ENCODE data around the gene HOXA3.

The HOXA3 gene

GRCh38 chr7:27154901-27155815, 2.8 kb upstream of the HOXA3 start:
- DNase-seq (ENCODE audit: low read depth), result no peak

- no peak for DNase-seq (ENCODE audit: low read depth)
These were observed 2.0 kb upstream of the HOXA3 start for GRCh38 chr7:27154369-27154768.

- DNase-seq (ENCODE audit: low read depth), result no peak
These were observed 1.1 kb upstream of the HOXA3 start for GRCh38 chr7:27153526-27153925.

GRCh38 chr7:27152816-27153442, 546 bp upstream of the HOXA3 start:
- DNase-seq (ENCODE audit: low read depth), result no peak

GRCh38 chr7:27151341-27151930, 947 bp downstream of the HOXA3 start:
- no peak for DNase-seq (ENCODE audit: low read depth)

GRCh38 chr7:27150568-27151340, 1.6 kb downstream of the HOXA3 start:
- peak; percentile 69 for DNase-seq (ENCODE audit: low read depth)

GRCh38 chr7:27149842-27150567, 2.4 kb downstream of the HOXA3 start:
- no peak for DNase-seq (ENCODE audit: low read depth)

DNA sequence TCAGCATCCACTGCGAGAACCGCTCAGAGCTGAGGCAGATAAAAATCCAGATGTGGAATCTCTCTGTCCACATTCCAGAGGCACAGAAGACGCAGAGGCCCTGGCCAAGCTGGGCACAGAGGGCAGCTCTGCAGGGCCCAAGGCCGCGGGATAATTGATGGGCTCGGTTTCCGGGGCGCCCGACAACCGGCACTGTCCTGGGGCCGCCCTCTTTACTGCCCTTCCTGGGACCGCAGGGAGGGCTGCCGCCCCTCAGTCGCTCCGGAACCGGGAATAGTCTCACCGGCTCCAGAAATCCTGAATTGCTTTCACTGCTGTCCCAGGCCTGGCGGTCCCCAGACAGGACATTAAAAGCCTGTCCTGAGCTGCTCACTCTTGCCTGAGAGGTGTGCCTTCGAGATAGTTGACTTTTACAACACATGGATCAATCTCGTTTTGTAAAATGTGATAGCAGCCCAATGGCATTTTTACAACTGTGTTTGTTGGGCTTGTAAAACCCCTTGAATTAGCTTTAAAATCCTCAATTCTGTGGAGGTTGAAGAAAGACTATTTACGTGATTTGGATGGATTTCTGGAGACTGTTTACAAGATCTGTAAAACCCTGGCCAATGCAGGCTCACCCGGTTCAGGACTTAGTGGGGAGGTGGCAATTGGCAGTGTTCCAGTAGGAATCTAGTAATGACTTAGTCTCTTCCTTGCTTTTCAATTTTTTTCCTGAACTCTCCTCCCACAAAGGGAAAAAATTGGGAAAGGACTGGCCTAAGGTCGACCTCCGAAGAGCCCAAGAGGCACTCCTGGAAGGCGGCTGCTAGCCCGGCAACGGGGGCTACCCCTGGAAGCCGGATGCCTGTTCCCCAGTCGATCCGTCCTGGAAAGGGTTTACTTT, 3.4 kb downstream of the HOXA3 start:
- DNase-seq (ENCODE audit: low read depth), result no peak

- no peak for DNase-seq (ENCODE audit: low read depth)
These were observed 4.2 kb downstream of the HOXA3 start for GRCh38 chr7:27148031-27148755.

DNA sequence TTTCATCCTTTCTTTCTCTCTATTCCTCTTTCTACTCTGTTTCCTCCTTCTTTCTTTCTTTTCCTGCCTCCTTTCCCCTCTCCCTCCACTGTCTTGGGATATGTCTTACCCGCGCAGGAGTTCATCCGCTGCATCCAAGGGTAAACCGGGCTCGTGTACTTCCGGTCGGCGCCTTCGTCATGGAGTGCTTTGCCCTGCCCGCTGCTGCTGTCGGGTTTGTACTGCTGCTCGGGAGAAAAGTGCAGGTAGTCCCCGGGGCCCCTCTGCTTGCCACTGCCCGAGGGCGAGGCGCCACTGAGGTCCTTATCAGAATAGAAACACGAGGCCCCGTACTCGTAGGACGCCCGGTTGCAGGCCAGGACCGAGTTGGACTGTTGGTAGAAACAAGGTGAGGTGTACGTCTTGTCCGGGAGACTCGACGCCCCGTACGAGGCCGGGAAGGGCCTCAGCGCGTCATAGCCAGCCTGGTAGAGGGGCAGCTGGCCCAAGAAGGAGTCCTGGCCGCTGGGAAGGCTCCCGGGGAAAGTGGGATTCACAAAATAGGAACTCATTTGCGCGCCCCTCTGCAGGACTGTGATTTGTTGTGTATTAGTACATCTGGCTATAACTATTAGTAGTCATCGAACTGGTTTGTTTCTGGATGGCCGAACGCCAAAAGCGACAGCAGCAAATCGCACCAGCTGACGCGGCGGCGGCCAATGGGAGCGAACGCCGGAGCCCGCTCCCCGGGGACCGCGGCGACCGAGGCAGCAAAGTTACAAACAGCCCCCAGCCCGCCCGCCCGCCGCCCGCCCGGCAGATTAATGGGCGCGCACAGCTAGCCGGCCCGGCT, 5.0 kb downstream of the HOXA3 start, which contains the start of gene HOXA6:
TSS of gene HOXA6 (minus strand) at position 576 of the 832 bp plus-strand sequence. CDS start at position 551, 25 bp downstream.
- DNase-seq (ENCODE audit: low read depth), result no peak

DNA sequence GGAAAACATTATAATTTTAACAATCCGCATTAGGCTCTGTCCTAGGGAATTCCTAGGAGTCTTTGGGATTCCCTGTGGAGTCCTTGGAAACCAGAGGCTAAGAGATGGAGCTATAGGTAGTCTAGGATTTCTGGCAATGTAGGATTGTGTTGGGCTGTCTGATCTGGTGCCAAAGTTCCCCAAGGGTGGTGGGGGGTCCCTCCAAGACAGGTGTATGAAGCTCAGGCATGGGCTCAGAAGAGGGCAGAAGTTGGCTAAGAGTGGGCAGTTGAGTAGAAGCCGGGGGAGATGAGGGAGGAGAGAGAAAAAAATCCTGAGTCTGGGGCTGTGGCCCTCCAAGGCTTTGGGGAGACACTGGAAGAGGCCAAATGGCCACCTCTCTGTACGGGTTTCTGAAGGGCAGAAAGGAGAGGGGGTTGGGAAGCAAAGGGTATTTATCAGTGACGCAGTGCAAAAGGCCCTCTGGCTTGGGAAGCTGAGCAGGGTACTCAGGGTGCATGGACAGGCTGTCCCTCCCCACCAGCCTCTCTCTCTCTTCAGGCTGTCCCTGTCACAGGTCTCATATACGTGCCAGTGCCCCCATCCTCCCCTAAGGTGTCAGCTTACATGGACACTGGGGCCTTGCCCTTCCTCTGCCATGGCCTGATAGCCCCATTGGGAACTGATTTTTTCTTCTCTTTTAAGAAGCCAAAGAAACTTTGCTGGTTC, 5.7 kb downstream of the HOXA3 start:
- DNase-seq (ENCODE audit: low read depth), result no peak

- no peak for DNase-seq (ENCODE audit: low read depth)
These were observed 6.4 kb downstream of the HOXA3 start for GRCh38 chr7:27145914-27146412.

DNA sequence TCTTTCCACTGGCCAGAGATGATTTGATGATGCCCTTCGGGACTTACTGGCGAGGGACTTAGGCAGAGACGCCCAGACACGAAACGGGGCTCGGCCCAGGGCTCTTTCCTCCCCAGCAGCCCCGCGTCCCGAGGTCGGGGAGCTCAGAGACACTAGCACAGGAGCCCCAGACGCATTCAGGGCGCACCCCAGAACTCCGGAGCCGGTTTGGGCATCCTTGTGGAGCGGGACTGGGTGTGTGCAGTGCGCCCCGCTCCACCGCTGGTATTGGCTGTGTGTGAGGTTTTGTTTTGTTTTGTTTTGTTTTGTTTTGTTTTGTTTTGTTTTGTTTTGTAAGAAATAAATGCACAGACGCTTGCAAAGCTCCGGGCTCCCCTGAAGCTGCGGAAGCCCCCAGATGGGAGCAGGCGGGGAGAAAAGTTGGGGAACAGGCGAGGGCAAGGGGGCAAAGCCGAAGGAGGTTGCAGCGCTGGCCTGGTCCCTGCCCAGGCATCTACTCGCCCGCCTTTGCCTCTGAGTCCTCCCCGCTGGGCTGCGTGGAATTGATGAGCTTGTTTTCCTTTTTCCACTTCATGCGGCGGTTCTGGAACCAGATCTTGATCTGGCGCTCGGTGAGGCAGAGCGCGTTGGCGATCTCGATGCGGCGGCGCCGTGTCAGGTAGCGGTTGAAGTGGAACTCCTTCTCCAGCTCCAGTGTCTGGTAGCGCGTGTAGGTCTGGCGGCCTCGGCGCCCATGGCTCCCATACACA, 7.0 kb downstream of the HOXA3 start:
- no peak for DNase-seq (ENCODE audit: low read depth)

DNA sequence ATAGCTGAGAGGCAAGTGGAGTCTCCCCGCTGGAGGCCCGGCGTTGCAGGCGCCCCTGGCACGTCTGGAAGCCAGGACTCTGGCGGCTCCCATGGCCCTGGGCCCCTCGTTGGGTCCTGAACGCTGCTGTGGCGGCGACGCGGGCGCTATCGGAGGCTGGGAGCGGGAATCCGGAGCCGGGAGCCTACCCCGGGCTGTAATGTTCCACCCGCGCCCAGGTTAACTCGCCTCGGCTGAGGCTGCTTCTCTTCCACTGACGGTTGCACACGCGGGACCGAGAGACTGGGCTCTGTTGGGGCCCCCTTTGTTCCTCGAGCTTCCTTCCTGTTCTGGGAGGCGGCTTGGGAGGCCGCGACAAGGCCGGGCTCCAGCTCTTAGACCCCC, 7.6 kb downstream of the HOXA3 start:
- DNase-seq (ENCODE audit: low read depth), result no peak

GRCh38 chr7:27143950-27144780, 8.2 kb downstream of the HOXA3 start:
- DNase-seq (ENCODE audit: low read depth), result no peak
